K562 (cell line): ENCODE data around the gene HAGHL. TPM values are rescaled to one million over a fixed set of nuclear protein-coding genes. Genes with fewer than 3 reads are reported as not detected.

Source experiments
- BRF1 ChIP-seq: IDR thresholded peaks from 3 replicates; pipeline ENCODE4 v1.6.1; 2011; ENCODE audit warnings: borderline replicate concordance, mild to moderate bottlenecking; ENCODE audit not compliant: insufficient read length; ENCODE audit errors: extremely low read depth
- CBX8 ChIP-seq: fragments of 200-600 bp; sonication (generic); IDR thresholded peaks from 2 replicates; pipeline ENCODE4 v1.6.1; 2012; ENCODE audit warnings: borderline replicate concordance, mixed run types, low read depth, mild to moderate bottlenecking, moderate library complexity, mixed read lengths, low read length, control low read depth, inconsistent platforms; ENCODE audit not compliant: poor library complexity, severe bottlenecking; ENCODE audit errors: extremely low read depth
- ESRRA ChIP-seq: fragments of 450-650 bp; IDR thresholded peaks from 2 replicates; pipeline ENCODE4 v1.6.1; 2014; ENCODE audit warnings: low read depth, mild to moderate bottlenecking, moderate library complexity, borderline replicate concordance
- EWSR1 ChIP-seq: fragments of 450-650 bp; IDR thresholded peaks from 2 replicates; pipeline ENCODE4 v1.6.1; 2018; ENCODE audit warnings: borderline replicate concordance, mild to moderate bottlenecking, low read depth, moderate library complexity; ENCODE audit not compliant: partially characterized antibody
- KLF10 ChIP-seq: fragments of 250-450 bp; sonication (Bioruptor Pico); IDR thresholded peaks from 2 replicates; pipeline ENCODE4 v1.6.1; 2021; ENCODE audit warnings: matching md5 sums
- KLF13 ChIP-seq: fragments of 450-650 bp; IDR thresholded peaks from 2 replicates; pipeline ENCODE4 v1.6.1; 2016; ENCODE audit warnings: missing genetic modification characterization, low read depth, mild to moderate bottlenecking, missing compliant biosample characterization, moderate library complexity, borderline replicate concordance
- MCM3 ChIP-seq: fragments of 450-650 bp; IDR thresholded peaks from 2 replicates; pipeline ENCODE4 v1.6.1; 2016
- MTA2 ChIP-seq: fragments of 450-650 bp; IDR thresholded peaks from 2 replicates; pipeline ENCODE4 v1.6.1; 2016; ENCODE audit warnings: low read depth
- MTA3 ChIP-seq: fragments of 450-650 bp; formaldehyde crosslinking; IDR thresholded peaks from 2 replicates; pipeline ENCODE4 v1.6.1; 2017; ENCODE audit warnings: mild to moderate bottlenecking, borderline replicate concordance
- NR2C2 ChIP-seq, 2 experiments: fragments of 200-800 bp in 1 of 2; sonication (Bioruptor generic) in 1 of 2; sonication (generic) in 1 of 2; formaldehyde crosslinking in 1 of 2; IDR thresholded peaks; 2 replicates each; pipeline versions ENCODE4 v1.6.1 to v1.8.0; 2016 to 2022; ENCODE audit warnings: mild to moderate bottlenecking in 1 of 2, missing compliant biosample characterization in 1 of 2, missing genetic modification characterization in 1 of 2, missing genetic modification reagents in 1 of 2
- SMAD4 ChIP-seq: fragments of 250-450 bp; sonication (Bioruptor Pico); conservative IDR thresholded peaks from 2 replicates; pipeline ENCODE4 v1.8.0; 2021; ENCODE audit warnings: inconsistent platforms, mild to moderate bottlenecking, moderate library complexity
- SUPT5H ChIP-seq: fragments of 450-650 bp; IDR thresholded peaks from 2 replicates; pipeline ENCODE4 v1.6.1; 2016
- TAL1 ChIP-seq: fragments of 450-650 bp; IDR thresholded peaks from 2 replicates; pipeline ENCODE4 v1.6.1; 2016; ENCODE audit warnings: mild to moderate bottlenecking
- ZKSCAN3 ChIP-seq: fragments of 250-450 bp; sonication (Bioruptor Pico); IDR thresholded peaks from 2 replicates; pipeline ENCODE4 v1.4.0; 2020
- polyA plus RNA-seq, 8 experiments: library from polyadenylated mRNA; depleted of rRNA in 4 of 8; stranded (reverse) in 5 of 8; unstranded in 3 of 8; fragments of >200 nt; fragmentation: Nextera tagmentation in 2 of 8; fragmentation: Illumina TruSeq in 1 of 8; extraction: Ambion mirVana in 2 of 8; extraction: Trizol in 1 of 8; gene quantifications; 2 replicates each; pipeline versions ENCODE4 v1.2.1 to v1.2.3, GENCODE V29; 2011 to 2014; ENCODE audit warnings: inconsistent platforms in 1 of 8, missing spikeins in 1 of 8
- total RNA-seq, 7 experiments: library from RNA; depleted of rRNA in 6 of 7; stranded (reverse); fragments of >200 nt in 6 of 7; fragmentation: Illumina TruSeq in 2 of 7; extraction: Trizol in 2 of 7; gene quantifications; 2 replicates each; pipeline versions ENCODE4 v1.2.1 to v1.2.3, GENCODE V29; 2011 to 2021; ENCODE audit warnings: low replicate concordance in 1 of 7
- TF ChIP-seq, protein P1 (sequence below): IDR thresholded peaks from 3 replicates; pipeline ENCODE4 v1.6.1; 2011; ENCODE audit warnings: borderline replicate concordance, mild to moderate bottlenecking; ENCODE audit not compliant: insufficient read length, insufficient read depth
- TF ChIP-seq, protein P2 (sequence below): sonication (generic); formaldehyde crosslinking; IDR thresholded peaks from 2 replicates; pipeline ENCODE4 v1.8.0; 2022; ENCODE audit warnings: mild to moderate bottlenecking, missing genetic modification reagents, borderline replicate concordance
- TF ChIP-seq, protein P3 (sequence below): fragments of 450-650 bp; formaldehyde crosslinking; IDR thresholded peaks from 2 replicates; pipeline ENCODE4 v1.4.0; 2022; ENCODE audit warnings: missing genetic modification characterization
- TF ChIP-seq, protein P4 (sequence below): sonication (generic); formaldehyde crosslinking; IDR thresholded peaks from 2 replicates; pipeline ENCODE4 v1.8.1; 2023; ENCODE audit warnings: mild to moderate bottlenecking, missing genetic modification reagents

The HAGHL gene
- total and polyA plus RNA-seq, 9 of the 15 experiments (the other 6 are each of a cell fraction or from before 2014, with no cell fraction given) = 0.31 to 83.4 (median 20.7) TPM

DNA sequence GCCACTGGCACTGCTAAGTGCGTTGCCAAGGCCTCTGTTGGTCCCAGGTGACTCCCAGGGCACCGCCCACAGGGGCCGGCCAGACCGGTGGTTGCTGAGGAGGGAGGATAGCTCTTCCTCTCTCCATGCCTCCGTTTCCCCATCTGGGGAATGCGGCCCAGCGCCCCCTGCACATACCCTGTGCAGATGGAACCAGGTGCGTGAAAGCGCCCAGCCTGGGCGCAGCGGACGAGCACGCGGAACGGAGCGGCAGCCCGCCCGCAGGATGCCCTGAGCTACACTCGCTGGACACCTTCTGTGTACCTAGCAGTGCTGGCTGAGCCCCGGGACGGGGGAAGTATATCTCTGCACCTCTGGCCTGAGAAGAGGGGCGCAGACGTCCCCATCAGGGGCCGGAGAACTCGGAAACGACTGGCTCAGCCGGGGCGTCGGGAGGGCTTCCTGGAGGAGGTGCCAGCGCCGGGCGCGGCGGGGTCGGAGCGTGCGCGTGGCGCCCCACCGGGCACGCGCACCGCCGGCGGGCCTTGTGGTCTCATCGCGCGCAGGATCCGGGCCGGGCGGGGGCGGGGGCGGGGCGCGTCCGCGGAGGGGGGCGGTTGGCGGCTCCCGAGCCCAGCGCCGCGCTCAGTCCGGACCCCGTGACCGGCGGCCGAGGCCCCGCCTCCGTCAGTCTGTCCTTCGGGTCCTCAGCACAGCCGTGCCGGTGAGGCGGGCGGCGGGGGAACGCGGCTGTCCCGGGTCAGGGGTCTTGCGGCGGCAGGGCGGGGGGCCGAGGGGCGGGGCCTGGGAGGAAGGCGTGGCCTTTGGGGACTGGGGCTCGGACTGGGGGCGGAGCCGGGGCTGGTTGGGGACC lies at the start of gene HAGHL, which contains the start of gene CCDC78 (continued):
- no peak for TF ChIP-seq KLF13 (tag)
- TF ChIP-seq, protein P1, sequence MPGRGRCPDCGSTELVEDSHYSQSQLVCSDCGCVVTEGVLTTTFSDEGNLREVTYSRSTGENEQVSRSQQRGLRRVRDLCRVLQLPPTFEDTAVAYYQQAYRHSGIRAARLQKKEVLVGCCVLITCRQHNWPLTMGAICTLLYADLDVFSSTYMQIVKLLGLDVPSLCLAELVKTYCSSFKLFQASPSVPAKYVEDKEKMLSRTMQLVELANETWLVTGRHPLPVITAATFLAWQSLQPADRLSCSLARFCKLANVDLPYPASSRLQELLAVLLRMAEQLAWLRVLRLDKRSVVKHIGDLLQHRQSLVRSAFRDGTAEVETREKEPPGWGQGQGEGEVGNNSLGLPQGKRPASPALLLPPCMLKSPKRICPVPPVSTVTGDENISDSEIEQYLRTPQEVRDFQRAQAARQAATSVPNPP = no peak
- TF ChIP-seq NR2C2 (CRISPR knock-in tag; IDR thresholded peaks at IDR 0.05) = no peak
- peak; percentile 60 for TF ChIP-seq NR2C2 (tag; IDR thresholded peaks at IDR 0.05)
- TF ChIP-seq ZKSCAN3 (CRISPR knock-in tag) = no peak
- no peak for TF ChIP-seq ESRRA
- no peak for TF ChIP-seq TAL1
- no peak for TF ChIP-seq MCM3
- TF ChIP-seq, protein P2, sequence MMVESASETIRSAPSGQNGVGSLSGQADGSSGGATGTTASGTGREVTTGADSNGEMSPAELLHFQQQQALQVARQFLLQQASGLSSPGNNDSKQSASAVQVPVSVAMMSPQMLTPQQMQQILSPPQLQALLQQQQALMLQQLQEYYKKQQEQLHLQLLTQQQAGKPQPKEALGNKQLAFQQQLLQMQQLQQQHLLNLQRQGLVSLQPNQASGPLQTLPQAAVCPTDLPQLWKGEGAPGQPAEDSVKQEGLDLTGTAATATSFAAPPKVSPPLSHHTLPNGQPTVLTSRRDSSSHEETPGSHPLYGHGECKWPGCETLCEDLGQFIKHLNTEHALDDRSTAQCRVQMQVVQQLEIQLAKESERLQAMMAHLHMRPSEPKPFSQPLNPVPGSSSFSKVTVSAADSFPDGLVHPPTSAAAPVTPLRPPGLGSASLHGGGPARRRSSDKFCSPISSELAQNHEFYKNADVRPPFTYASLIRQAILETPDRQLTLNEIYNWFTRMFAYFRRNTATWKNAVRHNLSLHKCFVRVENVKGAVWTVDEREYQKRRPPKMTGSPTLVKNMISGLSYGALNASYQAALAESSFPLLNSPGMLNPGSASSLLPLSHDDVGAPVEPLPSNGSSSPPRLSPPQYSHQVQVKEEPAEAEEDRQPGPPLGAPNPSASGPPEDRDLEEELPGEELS (CRISPR knock-in tag) = no peak; the same call in 1 of the 2 replicates
- TF ChIP-seq MTA2 = no peak
- TF ChIP-seq MTA3 = no peak
- TF ChIP-seq SUPT5H = peak; percentile 4; the same call in 1 of the 2 replicates
- TF ChIP-seq, protein P3, sequence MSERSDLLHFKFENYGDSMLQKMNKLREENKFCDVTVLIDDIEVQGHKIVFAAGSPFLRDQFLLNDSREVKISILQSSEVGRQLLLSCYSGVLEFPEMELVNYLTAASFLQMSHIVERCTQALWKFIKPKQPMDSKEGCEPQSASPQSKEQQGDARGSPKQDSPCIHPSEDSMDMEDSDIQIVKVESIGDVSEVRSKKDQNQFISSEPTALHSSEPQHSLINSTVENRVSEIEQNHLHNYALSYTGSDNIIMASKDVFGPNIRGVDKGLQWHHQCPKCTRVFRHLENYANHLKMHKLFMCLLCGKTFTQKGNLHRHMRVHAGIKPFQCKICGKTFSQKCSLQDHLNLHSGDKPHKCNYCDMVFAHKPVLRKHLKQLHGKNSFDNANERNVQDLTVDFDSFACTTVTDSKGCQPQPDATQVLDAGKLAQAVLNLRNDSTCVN (CRISPR knock-in tag) = no peak
- 0 out of 2 replicates have a peak, but pooled peaks have one; percentile 15 for TF ChIP-seq SMAD4 (CRISPR knock-in tag)
- no peak for TF ChIP-seq KLF10 (CRISPR knock-in tag)
- TF ChIP-seq, protein P4, sequence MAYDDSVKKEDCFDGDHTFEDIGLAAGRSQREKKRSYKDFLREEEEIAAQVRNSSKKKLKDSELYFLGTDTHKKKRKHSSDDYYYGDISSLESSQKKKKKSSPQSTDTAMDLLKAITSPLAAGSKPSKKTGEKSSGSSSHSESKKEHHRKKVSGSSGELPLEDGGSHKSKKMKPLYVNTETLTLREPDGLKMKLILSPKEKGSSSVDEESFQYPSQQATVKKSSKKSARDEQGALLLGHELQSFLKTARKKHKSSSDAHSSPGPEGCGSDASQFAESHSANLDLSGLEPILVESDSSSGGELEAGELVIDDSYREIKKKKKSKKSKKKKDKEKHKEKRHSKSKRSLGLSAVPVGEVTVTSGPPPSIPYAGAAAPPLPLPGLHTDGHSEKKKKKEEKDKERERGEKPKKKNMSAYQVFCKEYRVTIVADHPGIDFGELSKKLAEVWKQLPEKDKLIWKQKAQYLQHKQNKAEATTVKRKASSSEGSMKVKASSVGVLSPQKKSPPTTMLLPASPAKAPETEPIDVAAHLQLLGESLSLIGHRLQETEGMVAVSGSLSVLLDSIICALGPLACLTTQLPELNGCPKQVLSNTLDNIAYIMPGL = no peak
- TF ChIP-seq BRF1 = no peak
- no peak for TF ChIP-seq CBX8
- TF ChIP-seq EWSR1 = no peak
